ENCODE results near the gene RBM41. TPM values are rescaled to one million over a fixed set of nuclear protein-coding genes. Genes with fewer than 3 reads are reported as not detected.

Gene RBM41
- total RNA-seq, 1 experiment from 2014 or later, result 22.0 TPM

- H3K27me3 Mint-ChIP-seq (ENCODE audit: low read depth), result no peaks in the 10 kb centered on the region
- H3K9me3 Mint-ChIP-seq, result peaks cover 7% of the 10 kb centered on the region
- H3K4me1 Mint-ChIP-seq, result peaks cover 3% of the 10 kb centered on the region; the same call in 1 of the 2 replicates
- CTCF ChIA-PET, result no interaction called here
- H3K4me3 Mint-ChIP-seq, result no peak overlapping the region
- POLR2A ChIA-PET, result no interaction called here
- no peak for ATAC-seq
- no peak overlapping the region for H3K27ac Mint-ChIP-seq
- no peak for TF ChIP-seq GTF2I (CRISPR knock-in tag; conservative IDR thresholded peaks at IDR 0.05)
- TF ChIP-seq ZSCAN18 (CRISPR knock-in tag; IDR thresholded peaks at IDR 0.05), result no peak
- no peak for TF ChIP-seq CTCF (IDR thresholded peaks at IDR 0.05)
- DNase-seq (ENCODE audit: low spot score), result no peak
- H3K36me3 Mint-ChIP-seq, result no peaks in the 10 kb centered on the region
Observed at GRCh38 chrX:107054978-107055377, 63.6 kb downstream of the RBM41 start.

GRCh38 chrX:107050195-107050709 is 68.4 kb downstream of the RBM41 start:
- Mint-ChIP-seq H3K27me3 (ENCODE audit: low read depth) (no peaks in the 10 kb centered on the region; the same call in 1 of the 2 replicates), H3K36me3 (no peaks in the 10 kb centered on the region), H3K4me3 (no peak overlapping the region), H3K9me3 (peaks cover 7% of the 10 kb centered on the region), H3K4me1 (peaks cover 3% of the 10 kb centered on the region; the same call in 1 of the 2 replicates), H3K27ac (no peak overlapping the region)
- ChIA-PET POLR2A (no interaction called here), CTCF (no interaction called here)
- no peak for ATAC-seq
- TF ChIP-seq ZNF671 (CRISPR knock-in tag; IDR thresholded peaks at IDR 0.05), result no peak
- TF ChIP-seq ESRRA (CRISPR knock-in tag; IDR thresholded peaks at IDR 0.05; ENCODE audit: borderline replicate concordance), result no peak
- TF ChIP-seq NFATC4 (CRISPR knock-in tag; IDR thresholded peaks at IDR 0.05), result no peak
- TF ChIP-seq FOXK1 (CRISPR knock-in tag; IDR thresholded peaks at IDR 0.05), result no peak
- TF ChIP-seq GRHL2 (CRISPR knock-in tag; IDR thresholded peaks at IDR 0.05; ENCODE audit: insufficient replicate concordance, severe bottlenecking), result no peak
- no peak for TF ChIP-seq GABPB1 (CRISPR knock-in tag; IDR thresholded peaks at IDR 0.05)
- no peak for DNase-seq (ENCODE audit: low spot score)

GRCh38 chrX:107047622-107048021 is 71.0 kb downstream of the RBM41 start:
- H3K4me3 Mint-ChIP-seq, result no peak overlapping the region
- H3K9me3 Mint-ChIP-seq, result no peaks in the 10 kb centered on the region
- H3K27me3 Mint-ChIP-seq (ENCODE audit: low read depth), result no peaks in the 10 kb centered on the region; the same call in 1 of the 2 replicates
- DNase-seq (ENCODE audit: low spot score) (no peak), ATAC-seq (no peak)
- TF ChIP-seq ETV6 (CRISPR knock-in tag; IDR thresholded peaks at IDR 0.05) (no peak), ZNF423 (CRISPR knock-in tag; IDR thresholded peaks at IDR 0.05) (no peak), IRF2 (CRISPR knock-in tag; IDR thresholded peaks at IDR 0.05; ENCODE audit: borderline replicate concordance, low read depth) (no peak), SMAD3 (CRISPR knock-in tag; IDR thresholded peaks at IDR 0.05; ENCODE audit: borderline replicate concordance) (no peak), ZNF232 (CRISPR knock-in tag; IDR thresholded peaks at IDR 0.05) (no peak), ZNF512 (CRISPR knock-in tag; IDR thresholded peaks at IDR 0.05; ENCODE audit: borderline replicate concordance) (no peak)
- ChIA-PET POLR2A (no interaction called here), CTCF (no interaction called here)
- H3K27ac Mint-ChIP-seq, result no peak overlapping the region
- no peaks in the 10 kb centered on the region for H3K4me1 Mint-ChIP-seq
- H3K36me3 Mint-ChIP-seq, result no peaks in the 10 kb centered on the region

- Mint-ChIP-seq H3K4me1 (no peaks in the 10 kb centered on the region), H3K36me3 (no peaks in the 10 kb centered on the region), H3K4me3 (no peak overlapping the region), H3K9me3 (no peaks in the 10 kb centered on the region), H3K27ac (no peak overlapping the region), H3K27me3 (ENCODE audit: low read depth) (no peaks in the 10 kb centered on the region)
- ChIA-PET POLR2A (interaction anchor here (0.6 to 0.7 kb wide), 2 partner anchors 451 to 1030 kb away, joined by 4 read pairs; no protein-coding TSS in a partner anchor), CTCF (no interaction called here)
- DNase-seq (ENCODE audit: low spot score) (no peak), ATAC-seq (no peak)
- no peak for TF ChIP-seq MYBL2 (CRISPR knock-in tag; IDR thresholded peaks at IDR 0.05)
- TF ChIP-seq ZNF396 (CRISPR knock-in tag; IDR thresholded peaks at IDR 0.05; ENCODE audit: borderline replicate concordance), result no peak
- no peak for TF ChIP-seq NFE2L1 (CRISPR knock-in tag; IDR thresholded peaks at IDR 0.05)
- TF ChIP-seq NR2C2 (CRISPR knock-in tag; IDR thresholded peaks at IDR 0.05), result no peak
- TF ChIP-seq TEAD4 (CRISPR knock-in tag; IDR thresholded peaks at IDR 0.05), result no peak
- no peak for TF ChIP-seq ZNF423 (CRISPR knock-in tag; IDR thresholded peaks at IDR 0.05)
- no peak for TF ChIP-seq ELF4 (CRISPR knock-in tag; IDR thresholded peaks at IDR 0.05; ENCODE audit: low read depth)
- no peak for TF ChIP-seq HMGA2 (CRISPR knock-in tag; IDR thresholded peaks at IDR 0.05)
- TF ChIP-seq ZNF416 (CRISPR knock-in tag; IDR thresholded peaks at IDR 0.05), result no peak
- TF ChIP-seq PRRX2 (CRISPR knock-in tag; IDR thresholded peaks at IDR 0.05), result no peak
- no peak for TF ChIP-seq NFATC4 (CRISPR knock-in tag; IDR thresholded peaks at IDR 0.05)
- no peak for TF ChIP-seq RORB (CRISPR knock-in tag; IDR thresholded peaks at IDR 0.05)
- TF ChIP-seq RELA (CRISPR knock-in tag; IDR thresholded peaks at IDR 0.05; ENCODE audit: borderline replicate concordance), result no peak
Observed at GRCh38 chrX:107029752-107030151, 88.9 kb downstream of the RBM41 start.

Data from WTC11 (cell line).